ENCODE results near the gene BNC1. TPM values are rescaled to one million over a fixed set of nuclear protein-coding genes. Genes with fewer than 3 reads are reported as not detected.

Gene BNC1
- total and polyA plus RNA-seq, 4 donors: 0.07 to 0.17 (median 0.14) TPM; not detected in 1

DNA sequence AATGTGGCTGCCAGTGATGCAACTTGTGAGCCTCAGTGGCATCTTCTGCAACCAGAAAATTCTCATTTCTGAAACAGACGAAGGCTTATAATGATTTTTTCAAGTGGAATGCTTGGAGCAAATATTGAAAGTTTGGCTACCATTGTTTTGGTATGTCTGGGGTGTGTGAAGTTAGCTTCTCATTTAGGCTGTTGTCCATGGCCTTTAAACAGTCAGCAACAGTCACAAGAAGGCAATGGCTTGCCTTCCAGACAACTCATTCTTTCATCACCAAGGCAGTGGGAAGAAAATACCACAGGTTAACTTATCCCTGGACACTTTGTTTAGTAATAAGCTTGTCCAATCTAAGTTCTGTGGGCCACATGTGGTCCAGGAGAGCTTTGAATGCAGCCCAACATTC is 4.7 kb upstream of the BNC1 start:
- H3K4me1 ChIP-seq (ENCODE audit: control insufficient read depth in 4 of 4, insufficient read depth in 4 of 4, low read length in 3 of 4): peaks cover 0 to 2% (median 0%) of the 10 kb centered on the region in 4 donors
- no peak overlapping the region for H3K9ac ChIP-seq (ENCODE audit: low read depth in 1 of 2, low read length in 2 of 2)
- no peaks in the 10 kb centered on the region for H3K9me3 ChIP-seq (ENCODE audit: control insufficient read depth in 4 of 4, low read length in 3 of 4)
- no peak for DNase-seq (ENCODE audit: low spot score)
- WGBS: 82% methylated on average over 1 of the region's 1 CpG
- H3K27ac ChIP-seq (ENCODE audit: low read depth in 1 of 2, low read length in 2 of 2): no peak overlapping the region
- no peak for TF ChIP-seq FOXA2 (IDR thresholded peaks at IDR 0.05)
- TF ChIP-seq, protein P1, sequence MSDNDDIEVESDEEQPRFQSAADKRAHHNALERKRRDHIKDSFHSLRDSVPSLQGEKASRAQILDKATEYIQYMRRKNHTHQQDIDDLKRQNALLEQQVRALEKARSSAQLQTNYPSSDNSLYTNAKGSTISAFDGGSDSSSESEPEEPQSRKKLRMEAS (IDR thresholded peaks at IDR 0.05): no peak
- TF ChIP-seq GABPA (IDR thresholded peaks at IDR 0.05 in 1 of 2, conservative IDR thresholded peaks at IDR 0.05 in 1 of 2): no peak
- no peak for TF ChIP-seq RXRA (IDR thresholded peaks at IDR 0.05)
- TF ChIP-seq YY1 (IDR thresholded peaks at IDR 0.05): no peak
- no peak for TF ChIP-seq FOXA1 (IDR thresholded peaks at IDR 0.05)
- TF ChIP-seq HNF4G (IDR thresholded peaks at IDR 0.05): no peak
- no peak for TF ChIP-seq NR2F2 (IDR thresholded peaks at IDR 0.05)
- H3K4me3 ChIP-seq (ENCODE audit: low read depth in 1 of 3, low read length in 3 of 3): no peak overlapping the region
- H3K27me3 ChIP-seq (ENCODE audit: control insufficient read depth in 4 of 4, insufficient read depth in 4 of 4, low read length in 3 of 4): peaks cover 0 to 9% (median 4%) of the 10 kb centered on the region in 4 donors
- H3K36me3 ChIP-seq (ENCODE audit: control insufficient read depth in 4 of 4, insufficient read depth in 3 of 4, low read depth in 1 of 4, low read length in 3 of 4): no peaks in the 10 kb centered on the region

DNA sequence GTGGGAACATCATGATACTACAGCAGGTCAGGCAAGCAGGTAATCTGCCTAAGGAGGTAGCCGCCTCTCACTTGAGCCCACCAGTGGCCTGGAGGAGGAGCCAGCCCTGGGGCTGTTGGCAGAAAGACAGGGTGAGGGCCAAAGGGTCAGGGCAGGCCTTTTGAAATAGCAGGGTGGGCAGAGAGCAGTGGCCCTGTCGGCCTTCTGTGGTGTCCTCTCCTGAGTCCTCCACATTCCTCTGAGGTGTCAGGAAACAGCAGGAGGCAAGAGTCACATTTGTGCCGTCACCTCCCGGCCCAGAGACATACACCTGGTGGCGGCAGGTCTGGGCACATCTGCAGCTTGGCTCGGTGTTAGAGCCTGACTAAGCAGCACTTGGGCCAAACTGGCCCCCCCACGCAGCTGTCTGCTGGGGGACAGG is 3.9 kb upstream of the BNC1 start:
- DNase-seq (ENCODE audit: low spot score): no peak
- no peaks in the 10 kb centered on the region for H3K9me3 ChIP-seq (ENCODE audit: control insufficient read depth in 4 of 4, low read length in 3 of 4)
- H3K4me1 ChIP-seq (ENCODE audit: control insufficient read depth in 4 of 4, insufficient read depth in 4 of 4, low read length in 3 of 4): peaks cover 0 to 7% (median 3%) of the 10 kb centered on the region in 4 donors
- H3K4me3 ChIP-seq (ENCODE audit: low read depth in 1 of 3, low read length in 3 of 3): no peak overlapping the region
- no peak overlapping the region for H3K27ac ChIP-seq (ENCODE audit: low read depth in 1 of 2, low read length in 2 of 2)
- WGBS: 72% methylated on average over 7 of the region's 7 CpGs
- TF ChIP-seq JUND (IDR thresholded peaks at IDR 0.05) (no peak), TAF1 (conservative IDR thresholded peaks at IDR 0.05) (no peak), RXRA (IDR thresholded peaks at IDR 0.05) (no peak), EGR1 (IDR thresholded peaks at IDR 0.05; ENCODE audit: low read depth in 2 of 2) (no peak), HNF4A (conservative IDR thresholded peaks at IDR 0.05) (no peak), RAD21 (IDR thresholded peaks at IDR 0.05) (no peak), HNF4G (IDR thresholded peaks at IDR 0.05) (no peak), FOXA2 (IDR thresholded peaks at IDR 0.05) (no peak), NR2F2 (IDR thresholded peaks at IDR 0.05) (no peak), SP1 (IDR thresholded peaks at IDR 0.05) (no peak), GABPA (IDR thresholded peaks at IDR 0.05 in 1 of 2, conservative IDR thresholded peaks at IDR 0.05 in 1 of 2) (no peak), YY1 (IDR thresholded peaks at IDR 0.05) (no peak)
- TF ChIP-seq, protein P2, sequence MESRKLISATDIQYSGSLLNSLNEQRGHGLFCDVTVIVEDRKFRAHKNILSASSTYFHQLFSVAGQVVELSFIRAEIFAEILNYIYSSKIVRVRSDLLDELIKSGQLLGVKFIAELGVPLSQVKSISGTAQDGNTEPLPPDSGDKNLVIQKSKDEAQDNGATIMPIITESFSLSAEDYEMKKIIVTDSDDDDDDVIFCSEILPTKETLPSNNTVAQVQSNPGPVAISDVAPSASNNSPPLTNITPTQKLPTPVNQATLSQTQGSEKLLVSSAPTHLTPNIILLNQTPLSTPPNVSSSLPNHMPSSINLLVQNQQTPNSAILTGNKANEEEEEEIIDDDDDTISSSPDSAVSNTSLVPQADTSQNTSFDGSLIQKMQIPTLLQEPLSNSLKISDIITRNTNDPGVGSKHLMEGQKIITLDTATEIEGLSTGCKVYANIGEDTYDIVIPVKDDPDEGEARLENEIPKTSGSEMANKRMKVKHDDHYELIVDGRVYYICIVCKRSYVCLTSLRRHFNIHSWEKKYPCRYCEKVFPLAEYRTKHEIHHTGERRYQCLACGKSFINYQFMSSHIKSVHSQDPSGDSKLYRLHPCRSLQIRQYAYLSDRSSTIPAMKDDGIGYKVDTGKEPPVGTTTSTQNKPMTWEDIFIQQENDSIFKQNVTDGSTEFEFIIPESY (IDR thresholded peaks at IDR 0.05): no peak
- TF ChIP-seq, protein P3, sequence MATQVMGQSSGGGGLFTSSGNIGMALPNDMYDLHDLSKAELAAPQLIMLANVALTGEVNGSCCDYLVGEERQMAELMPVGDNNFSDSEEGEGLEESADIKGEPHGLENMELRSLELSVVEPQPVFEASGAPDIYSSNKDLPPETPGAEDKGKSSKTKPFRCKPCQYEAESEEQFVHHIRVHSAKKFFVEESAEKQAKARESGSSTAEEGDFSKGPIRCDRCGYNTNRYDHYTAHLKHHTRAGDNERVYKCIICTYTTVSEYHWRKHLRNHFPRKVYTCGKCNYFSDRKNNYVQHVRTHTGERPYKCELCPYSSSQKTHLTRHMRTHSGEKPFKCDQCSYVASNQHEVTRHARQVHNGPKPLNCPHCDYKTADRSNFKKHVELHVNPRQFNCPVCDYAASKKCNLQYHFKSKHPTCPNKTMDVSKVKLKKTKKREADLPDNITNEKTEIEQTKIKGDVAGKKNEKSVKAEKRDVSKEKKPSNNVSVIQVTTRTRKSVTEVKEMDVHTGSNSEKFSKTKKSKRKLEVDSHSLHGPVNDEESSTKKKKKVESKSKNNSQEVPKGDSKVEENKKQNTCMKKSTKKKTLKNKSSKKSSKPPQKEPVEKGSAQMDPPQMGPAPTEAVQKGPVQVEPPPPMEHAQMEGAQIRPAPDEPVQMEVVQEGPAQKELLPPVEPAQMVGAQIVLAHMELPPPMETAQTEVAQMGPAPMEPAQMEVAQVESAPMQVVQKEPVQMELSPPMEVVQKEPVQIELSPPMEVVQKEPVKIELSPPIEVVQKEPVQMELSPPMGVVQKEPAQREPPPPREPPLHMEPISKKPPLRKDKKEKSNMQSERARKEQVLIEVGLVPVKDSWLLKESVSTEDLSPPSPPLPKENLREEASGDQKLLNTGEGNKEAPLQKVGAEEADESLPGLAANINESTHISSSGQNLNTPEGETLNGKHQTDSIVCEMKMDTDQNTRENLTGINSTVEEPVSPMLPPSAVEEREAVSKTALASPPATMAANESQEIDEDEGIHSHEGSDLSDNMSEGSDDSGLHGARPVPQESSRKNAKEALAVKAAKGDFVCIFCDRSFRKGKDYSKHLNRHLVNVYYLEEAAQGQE (IDR thresholded peaks at IDR 0.05): no peak
- TF ChIP-seq, protein P4, sequence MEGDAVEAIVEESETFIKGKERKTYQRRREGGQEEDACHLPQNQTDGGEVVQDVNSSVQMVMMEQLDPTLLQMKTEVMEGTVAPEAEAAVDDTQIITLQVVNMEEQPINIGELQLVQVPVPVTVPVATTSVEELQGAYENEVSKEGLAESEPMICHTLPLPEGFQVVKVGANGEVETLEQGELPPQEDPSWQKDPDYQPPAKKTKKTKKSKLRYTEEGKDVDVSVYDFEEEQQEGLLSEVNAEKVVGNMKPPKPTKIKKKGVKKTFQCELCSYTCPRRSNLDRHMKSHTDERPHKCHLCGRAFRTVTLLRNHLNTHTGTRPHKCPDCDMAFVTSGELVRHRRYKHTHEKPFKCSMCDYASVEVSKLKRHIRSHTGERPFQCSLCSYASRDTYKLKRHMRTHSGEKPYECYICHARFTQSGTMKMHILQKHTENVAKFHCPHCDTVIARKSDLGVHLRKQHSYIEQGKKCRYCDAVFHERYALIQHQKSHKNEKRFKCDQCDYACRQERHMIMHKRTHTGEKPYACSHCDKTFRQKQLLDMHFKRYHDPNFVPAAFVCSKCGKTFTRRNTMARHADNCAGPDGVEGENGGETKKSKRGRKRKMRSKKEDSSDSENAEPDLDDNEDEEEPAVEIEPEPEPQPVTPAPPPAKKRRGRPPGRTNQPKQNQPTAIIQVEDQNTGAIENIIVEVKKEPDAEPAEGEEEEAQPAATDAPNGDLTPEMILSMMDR (IDR thresholded peaks at IDR 0.05; ENCODE audit: low read depth, low read length, missing input control): no peak
- TF ChIP-seq, protein P5, sequence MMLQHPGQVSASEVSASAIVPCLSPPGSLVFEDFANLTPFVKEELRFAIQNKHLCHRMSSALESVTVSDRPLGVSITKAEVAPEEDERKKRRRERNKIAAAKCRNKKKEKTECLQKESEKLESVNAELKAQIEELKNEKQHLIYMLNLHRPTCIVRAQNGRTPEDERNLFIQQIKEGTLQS (IDR thresholded peaks at IDR 0.05): no peak
- TF ChIP-seq, protein P1 (IDR thresholded peaks at IDR 0.05): no peak
- no peak overlapping the region for H3K9ac ChIP-seq (ENCODE audit: low read depth in 1 of 2, low read length in 2 of 2)
- peaks cover 0 to 9% (median 4%) of the 10 kb centered on the region in 4 donors for H3K27me3 ChIP-seq (ENCODE audit: control insufficient read depth in 4 of 4, insufficient read depth in 4 of 4, low read length in 3 of 4)
- H3K36me3 ChIP-seq (ENCODE audit: control insufficient read depth in 4 of 4, insufficient read depth in 3 of 4, low read depth in 1 of 4, low read length in 3 of 4): no peaks in the 10 kb centered on the region
